GM19023 (cell line): ENCODE data around the gene RASAL1.
"Not testable (repeated sequence)": the region's sequence is repeated elsewhere in the genome, so short reads cannot be mapped to it uniquely, and the experiment has no call there.

Experiments
- ATAC-seq: cut with Tn5 transposase; IDR thresholded peaks from one replicate; pipeline ENCODE4 v1.9.1; 2021; ENCODE audit warnings: mild to moderate bottlenecking, moderate library complexity; ENCODE audit not compliant: unreplicated experiment

The RASAL1 gene

DNA sequence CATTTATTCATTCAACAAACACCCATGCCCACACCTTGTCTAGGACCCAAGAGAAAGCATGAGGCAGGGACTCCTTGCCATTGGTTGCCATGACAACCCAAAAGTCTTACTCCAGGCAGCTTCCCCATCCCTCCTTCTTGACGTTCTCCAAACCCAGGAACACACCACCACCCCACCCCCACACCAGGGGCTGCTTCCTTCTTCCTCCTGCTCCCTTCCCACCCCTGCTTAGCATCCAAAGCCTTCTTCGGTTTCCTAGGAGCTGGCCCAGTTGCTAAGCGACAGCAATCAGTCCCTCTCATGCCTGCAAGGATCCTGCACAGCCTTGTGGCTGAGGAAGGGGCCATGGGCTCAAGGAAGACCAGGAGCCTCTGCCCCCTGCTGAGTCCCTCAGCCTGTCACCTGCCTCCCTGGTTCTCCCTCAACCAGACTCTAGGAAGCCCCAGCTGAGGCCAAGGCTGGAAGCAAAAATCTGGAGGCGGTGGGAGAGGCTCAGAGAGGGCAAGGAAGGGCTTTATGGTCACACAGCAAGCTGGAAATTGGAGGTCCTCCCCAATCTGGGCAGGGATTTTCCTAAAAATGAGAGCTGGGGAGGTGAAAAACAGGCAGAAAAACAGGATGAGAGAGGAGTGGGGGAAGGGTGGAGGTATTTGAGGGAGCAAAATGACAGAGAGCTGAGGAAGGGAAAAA, 15.4 kb downstream of the RASAL1 start:
- no peak for ATAC-seq

- no peak for ATAC-seq
Observed at GRCh38 chr12:113118142-113118541, 17.4 kb downstream of the RASAL1 start.

DNA sequence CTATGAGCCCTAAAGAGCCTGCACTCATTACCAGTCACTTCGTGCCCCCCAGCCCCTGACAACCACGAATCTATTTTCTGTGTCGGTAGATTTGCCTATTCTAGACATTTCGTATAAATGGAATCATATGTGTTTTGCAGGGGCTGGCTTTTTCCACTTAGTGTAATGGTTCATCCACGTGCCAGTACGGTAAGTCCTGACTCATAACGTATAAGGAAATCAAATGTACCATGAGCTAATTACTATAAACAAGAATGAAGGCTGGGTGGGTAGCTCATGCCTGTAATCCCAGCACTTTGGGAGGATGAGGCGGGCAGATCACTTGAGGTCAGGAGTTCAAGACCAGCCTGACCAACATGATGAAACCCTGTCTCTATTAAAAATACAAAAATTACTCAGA, 17.9 kb downstream of the RASAL1 start:
- ATAC-seq = not testable (repeated sequence)

DNA sequence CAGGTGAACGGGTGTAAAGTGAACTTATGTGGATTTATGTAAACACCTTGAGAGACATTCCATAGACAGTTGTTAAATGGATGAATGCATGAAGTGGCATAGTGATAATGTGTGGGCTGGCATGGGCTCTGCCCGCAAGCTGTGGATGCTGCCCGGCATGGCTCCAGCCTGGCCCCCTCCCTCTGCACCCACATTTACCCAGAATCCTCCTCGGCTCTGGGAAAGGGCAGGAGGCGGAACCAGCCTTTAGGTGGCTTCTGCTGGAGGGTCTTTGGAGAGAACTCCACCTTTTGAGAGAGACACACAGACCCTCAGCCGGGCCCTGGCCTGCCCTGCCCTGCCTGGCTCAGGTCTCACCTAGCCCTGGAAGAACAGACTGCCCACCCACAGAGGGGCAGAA, 18.7 kb downstream of the RASAL1 start:
- no peak for ATAC-seq

DNA sequence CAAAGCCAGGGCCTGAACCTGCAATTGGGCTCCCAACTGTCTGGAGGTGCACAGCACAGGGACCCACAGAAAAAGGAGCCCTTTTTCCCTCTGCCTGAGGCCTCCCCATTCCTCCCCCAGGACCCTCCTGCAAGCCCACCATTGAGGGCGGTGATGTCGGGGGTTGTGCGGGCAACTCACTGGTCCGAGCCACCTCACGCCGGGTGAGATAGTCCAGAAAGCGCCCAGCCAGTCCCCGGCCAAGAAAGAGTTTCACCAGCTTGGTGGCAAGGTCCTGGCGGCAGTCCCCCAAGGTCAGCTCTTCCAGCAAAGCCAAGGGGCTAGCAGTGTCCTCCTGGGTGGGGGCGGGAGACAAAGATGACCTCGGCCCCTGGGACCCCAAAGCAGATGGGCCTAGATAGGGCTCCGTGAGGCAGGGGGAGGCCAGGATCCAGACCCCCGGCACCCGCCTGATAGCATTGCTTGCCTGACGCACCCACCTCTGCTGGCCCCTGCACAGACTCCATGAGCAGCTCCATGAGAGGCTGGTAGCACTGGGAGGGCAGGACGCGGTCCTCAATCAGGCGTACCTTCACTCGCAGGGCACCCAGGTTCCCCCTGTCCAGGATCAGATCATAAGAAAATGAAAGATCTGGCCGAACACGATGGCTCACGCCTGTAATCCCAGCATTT, 20.0 kb downstream of the RASAL1 start:
- no peak for ATAC-seq

GRCh38 chr12:113114447-113115178, 20.9 kb downstream of the RASAL1 start:
- no peak for ATAC-seq

DNA sequence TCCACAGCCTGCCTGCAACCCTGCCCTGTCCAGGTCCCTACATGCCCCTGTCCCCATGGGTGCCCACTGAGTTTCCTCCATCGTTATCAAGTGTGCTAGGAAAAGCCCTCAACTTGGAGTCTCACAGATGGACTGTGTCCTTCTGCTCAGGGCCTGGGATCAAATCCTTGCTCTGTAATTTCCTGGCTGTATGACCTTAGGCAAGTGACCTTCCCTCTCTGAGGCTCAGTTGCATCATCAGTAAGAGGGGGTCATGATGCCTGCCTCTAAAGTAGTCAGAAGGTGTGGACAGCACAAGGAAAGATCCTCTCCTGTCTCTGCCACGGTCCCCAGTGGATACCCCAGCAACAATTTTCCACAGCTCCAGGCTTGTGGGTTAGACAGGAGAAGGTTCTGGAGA, 22.2 kb downstream of the RASAL1 start:
- ATAC-seq = no peak

DNA sequence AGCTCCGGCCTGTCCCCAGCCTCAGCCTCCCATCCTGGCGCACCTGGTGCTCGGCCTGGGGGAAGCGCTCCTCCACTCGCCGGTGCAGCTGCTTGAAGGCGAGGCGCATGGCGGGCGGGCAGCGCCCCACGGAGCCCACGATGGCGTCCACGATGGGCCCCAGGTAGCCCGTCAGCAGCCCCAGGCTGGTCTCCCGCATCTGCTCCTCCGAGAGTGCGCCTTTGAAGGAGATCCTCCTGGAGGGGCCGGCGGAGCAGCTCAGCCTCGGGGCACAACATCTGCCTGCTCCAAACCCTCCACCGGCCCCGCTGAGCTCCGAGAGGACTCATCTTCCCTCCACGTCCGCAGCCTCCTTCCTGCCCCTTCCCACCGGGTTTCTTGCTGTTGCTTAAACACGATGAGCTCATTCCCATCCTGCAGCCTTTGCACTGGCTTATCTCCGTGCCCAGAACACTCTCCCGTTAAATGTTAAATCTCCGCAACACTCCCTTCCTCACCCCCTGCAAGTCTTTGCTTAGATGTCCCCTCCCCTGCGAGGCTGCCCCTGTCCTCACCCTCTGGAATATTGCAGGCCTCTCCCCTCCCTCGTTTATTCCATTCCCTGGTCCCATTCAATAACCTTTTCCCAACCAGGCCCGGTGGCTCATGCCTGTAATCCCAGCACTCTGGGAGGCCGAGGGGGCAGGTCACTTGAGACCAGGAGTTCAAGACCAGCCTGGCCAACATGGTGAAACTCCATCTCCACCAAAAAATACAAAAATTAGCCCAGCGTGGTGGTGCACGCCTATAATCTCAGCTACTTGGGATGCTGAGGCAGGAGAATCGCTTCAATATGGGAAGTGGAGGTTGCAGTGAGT, 23.3 kb downstream of the RASAL1 start:
- no peak for ATAC-seq

DNA sequence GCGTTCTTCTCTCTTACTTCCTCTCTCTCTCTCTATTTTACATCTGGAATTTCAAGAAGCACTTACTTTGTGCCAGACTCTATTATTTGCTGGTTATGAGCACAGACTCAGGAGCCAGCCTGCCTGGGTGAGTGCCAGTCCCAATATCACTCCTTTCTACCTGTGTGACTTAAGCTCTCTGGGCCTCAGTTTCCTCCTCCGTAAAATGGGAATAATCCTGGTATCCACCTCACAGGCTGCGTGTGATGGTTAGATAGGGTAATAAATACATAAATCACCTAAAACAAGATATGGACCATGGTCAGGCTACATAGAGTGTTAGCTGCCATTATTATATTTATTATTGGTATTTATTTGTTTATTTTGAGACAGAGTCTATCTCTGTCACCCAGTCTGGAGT, 24.3 kb downstream of the RASAL1 start:
- ATAC-seq = no peak

DNA sequence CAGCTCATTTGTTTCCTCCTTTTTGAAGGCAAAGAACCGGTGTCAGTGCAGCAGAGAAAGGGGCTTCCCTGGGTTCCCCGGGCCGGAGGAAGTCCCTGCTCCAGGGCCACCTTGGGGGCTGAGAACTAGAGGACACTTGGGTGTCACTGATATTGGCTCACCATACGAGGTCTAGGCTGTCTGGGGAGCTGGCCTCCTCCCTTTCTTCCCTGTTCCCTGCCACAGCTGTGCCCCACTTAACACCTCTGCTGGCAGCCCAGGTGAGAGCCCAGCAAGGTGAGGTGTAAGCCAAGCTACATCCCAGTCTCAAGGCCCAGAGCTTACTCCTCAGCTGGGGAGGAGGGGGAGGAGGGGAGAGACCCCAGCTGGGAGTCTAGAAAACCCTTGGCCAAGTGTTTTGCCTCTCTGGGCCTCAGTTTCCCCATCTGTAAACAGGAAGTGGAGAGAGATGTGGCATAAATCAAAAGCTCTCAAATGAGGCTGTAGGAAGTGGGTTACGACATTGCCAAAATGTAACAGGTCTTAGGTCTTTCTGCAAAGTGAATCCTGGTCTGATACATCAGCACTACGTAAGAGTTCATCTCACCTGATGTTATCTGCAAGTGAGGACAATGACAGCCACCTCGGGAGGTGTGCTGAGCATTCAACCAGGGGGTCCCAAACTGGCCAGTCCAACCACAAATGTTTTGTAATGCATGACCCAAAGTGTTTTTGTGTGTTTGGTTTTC, 25.5 kb downstream of the RASAL1 start:
- ATAC-seq = no peak

GRCh38 chr12:113109360-113109759, 26.2 kb downstream of the RASAL1 start:
- ATAC-seq = no peak

GRCh38 chr12:113108308-113108707, 27.3 kb downstream of the RASAL1 start:
- no peak for ATAC-seq

DNA sequence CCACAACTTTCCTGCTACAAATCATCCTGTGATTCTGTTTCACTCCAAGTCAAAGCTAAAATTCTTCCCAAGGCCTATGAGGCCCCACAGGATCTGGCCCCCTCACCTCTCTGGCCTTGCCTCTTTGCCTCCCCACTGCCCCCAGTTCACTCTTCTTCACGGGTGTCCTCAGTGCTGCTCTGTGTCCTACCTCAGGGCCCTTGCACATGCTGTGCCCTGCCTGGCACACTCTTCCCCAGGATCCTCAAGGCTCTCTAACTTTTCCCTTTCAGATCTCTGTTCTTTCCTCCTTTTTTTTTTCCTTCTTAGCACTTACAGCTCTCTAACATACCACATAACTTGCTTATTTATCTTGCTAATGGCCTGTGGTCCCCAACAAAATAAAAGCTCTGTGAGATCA, 29.2 kb downstream of the RASAL1 start:
- ATAC-seq = no peak

DNA sequence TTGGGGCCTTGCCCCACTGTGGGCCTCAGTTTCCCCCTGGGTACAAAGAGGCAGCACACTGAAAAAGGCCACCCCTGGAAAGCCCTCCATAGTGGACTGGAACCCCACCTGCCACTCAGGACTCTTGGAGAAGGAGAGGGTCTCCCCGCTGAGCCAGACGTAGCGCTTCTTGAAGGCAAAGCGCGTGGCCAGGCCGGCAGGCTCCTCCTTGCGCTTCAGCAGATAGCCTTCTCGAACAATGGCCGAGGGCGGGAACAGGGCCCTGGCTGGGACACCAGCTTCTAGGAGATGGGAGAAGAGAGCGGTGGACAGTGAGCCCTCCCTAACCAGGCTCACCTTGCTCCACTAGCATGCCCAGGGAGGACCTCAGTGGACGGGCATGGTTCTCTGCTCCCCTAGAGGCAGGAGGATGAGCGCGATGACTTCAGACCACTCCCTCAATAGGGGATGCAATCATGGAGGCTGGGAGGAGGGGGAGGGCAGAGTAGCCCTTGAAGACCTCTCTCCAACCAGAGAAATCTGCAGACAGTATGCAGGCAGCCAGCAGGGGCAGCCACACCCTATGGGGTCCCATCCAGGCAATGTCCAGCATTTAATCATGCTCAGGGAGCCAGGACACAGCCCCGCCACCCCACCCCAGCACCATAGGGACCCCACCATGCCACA, 29.8 kb downstream of the RASAL1 start:
- no peak for ATAC-seq

DNA sequence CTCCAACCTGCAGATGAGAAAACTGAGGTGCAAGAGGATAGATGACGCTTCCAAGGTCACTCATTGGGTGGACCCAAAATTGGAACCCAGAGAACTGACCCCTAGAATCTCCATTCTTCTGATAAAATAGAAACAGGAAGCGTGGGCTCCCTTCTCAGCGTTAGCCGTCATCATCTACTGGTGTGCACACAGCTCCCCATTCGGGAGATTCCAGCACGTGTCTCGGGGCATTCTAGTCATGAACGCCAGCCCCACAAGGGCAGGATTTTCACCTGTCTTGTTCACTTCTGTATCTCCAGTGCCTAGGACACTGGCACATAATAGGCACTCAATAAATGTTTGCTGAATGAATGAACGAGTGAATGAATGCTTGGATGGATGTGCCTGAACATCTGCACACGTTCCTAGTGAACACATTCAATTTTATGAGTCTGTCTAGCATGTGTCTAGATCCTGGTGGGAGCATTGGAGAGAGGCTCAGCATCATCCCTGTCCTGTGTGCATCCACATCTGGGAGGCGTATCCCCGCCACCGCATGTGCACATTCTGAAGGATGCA, 30.5 kb downstream of the RASAL1 start:
- no peak for ATAC-seq

DNA sequence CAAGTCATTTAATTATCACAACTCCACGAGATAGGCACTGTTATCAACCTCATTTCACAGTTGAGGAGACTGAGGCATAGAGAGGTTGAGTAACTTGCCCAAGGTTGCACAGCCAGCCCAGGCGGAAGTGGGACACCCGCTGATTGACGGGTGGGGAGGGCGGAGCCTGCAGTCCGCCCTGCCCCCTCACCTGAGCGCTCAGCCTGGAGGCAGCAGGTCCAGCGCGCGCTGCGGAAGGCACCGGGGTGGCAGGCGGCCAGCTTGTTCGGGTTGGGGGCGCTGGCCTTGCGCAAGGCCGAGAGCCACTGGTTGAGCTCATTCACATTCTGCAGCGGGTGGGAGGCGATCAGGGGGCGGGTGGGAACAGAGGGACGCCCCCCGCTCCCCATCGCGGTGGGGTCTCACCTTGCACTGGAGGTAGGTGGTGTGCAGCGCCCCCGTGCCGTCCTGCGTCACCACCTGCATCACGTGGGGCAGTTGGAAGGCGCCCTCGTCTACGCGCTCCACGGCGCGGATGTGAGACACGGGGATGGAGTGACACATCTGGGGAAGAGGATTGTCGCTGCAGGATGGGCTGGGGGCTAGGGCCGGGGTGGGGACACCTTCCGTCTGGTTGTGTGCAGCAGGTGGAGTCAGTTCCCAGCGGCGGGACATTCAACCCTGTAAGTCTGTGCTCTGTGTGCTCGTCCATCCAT, 31.7 kb downstream of the RASAL1 start:
- no peak for ATAC-seq

DNA sequence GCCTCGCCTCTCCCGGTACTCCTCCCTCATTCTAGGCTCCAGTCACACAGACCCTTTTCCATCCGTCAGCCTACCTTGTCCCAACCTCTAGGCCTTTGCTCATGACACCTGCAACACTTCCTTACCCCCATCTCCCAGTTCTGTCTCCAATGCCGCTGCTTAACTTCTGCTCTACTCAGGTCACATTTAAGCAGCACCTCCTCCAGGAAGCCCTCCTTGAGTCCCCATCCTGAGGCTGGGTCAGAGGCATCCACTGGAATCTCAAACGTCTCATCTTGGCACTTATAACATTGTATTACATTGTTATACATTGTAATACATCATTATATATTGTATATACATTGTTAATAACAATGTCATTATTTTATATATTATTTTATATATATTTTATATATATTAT, 32.8 kb downstream of the RASAL1 start:
- ATAC-seq = no peak

- ATAC-seq = no peak
Observed at GRCh38 chr12:113101751-113102150, 33.8 kb downstream of the RASAL1 start.

DNA sequence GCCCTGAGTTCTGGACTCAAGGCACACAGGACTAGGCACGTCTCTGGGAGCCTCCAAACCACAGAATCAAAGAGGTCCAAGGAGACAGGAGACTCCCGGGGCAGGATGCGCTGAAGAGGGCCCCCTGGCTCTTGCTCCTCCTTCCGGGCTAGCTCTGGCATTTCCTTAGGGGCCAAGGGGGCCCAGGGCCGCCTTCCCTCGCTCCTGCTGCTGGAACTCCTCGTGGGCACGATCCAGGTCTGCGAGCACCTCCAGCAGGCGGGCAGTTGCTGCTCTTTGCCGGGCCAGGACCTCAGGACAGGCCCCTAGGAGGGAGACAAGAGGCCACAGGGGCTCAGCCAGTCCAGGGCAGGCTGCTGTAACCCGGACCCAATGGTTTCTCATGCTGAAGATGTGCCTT, 35.8 kb downstream of the RASAL1 start:
- no peak for ATAC-seq
